ENCODE results near the gene TMEM168. TPM values are rescaled to one million over a fixed set of nuclear protein-coding genes. Genes with fewer than 3 reads are reported as not detected.

The TMEM168 gene
- total RNA-seq, 1 experiment from 2014 or later: 13.9 TPM

GRCh38 chr7:112749775-112750174 lies 40.4 kb downstream of the TMEM168 start:
- Histone ChIP-seq H3K4me1 (ENCODE audit: insufficient read depth, low read length) (no peaks in the 10 kb centered on the region), H3K23ac (ENCODE audit: insufficient read length, low read depth, low read length) (no peak overlapping the region), H2BK12ac (ENCODE audit: insufficient read length, low read depth, low read length) (no peak overlapping the region), H3K79me2 (ENCODE audit: insufficient read depth, low read length) (no peaks in the 10 kb centered on the region), H3K23me2 (ENCODE audit: insufficient read length, low read depth, low read length, poor library complexity, severe bottlenecking) (no peaks in the 10 kb centered on the region), H3K56ac (ENCODE audit: insufficient read length, low read depth, low read length) (no peak overlapping the region), H3T11ph (ENCODE audit: low read length) (no peak overlapping the region), H4K91ac (ENCODE audit: insufficient read length, low read depth, low read length) (no peak overlapping the region), H3K9me3 (ENCODE audit: control insufficient read depth, low read depth, low read length) (no peaks in the 10 kb centered on the region), H3K14ac (ENCODE audit: insufficient read depth, low read length) (no peak overlapping the region), H3K18ac (ENCODE audit: insufficient read length, low read depth, low read length) (no peak overlapping the region), H2AK5ac (ENCODE audit: insufficient read length, low read length) (no peak overlapping the region), H2BK20ac (ENCODE audit: low read depth, low read length, poor library complexity, severe bottlenecking) (no peak overlapping the region), H3K4me2 (ENCODE audit: insufficient read depth, insufficient read length, low read length) (no peak overlapping the region), H2AFZ (ENCODE audit: low read length) (no peak overlapping the region), H4K20me1 (ENCODE audit: control insufficient read depth, insufficient read depth, insufficient read length) (no peaks in the 10 kb centered on the region), H2BK15ac (ENCODE audit: low read depth, low read length) (no peak overlapping the region), H4K5ac (ENCODE audit: insufficient read length, low read depth, low read length) (no peak overlapping the region), H3K4ac (ENCODE audit: low read depth, low read length) (no peak overlapping the region), H3K79me1 (ENCODE audit: insufficient read depth, low read depth, low read length, poor library complexity, severe bottlenecking) (no peaks in the 10 kb centered on the region), H3K9ac (ENCODE audit: extremely low read depth, insufficient read length, low read length) (no peak overlapping the region), H3K27me3 (ENCODE audit: insufficient read depth, low read length) (no peaks in the 10 kb centered on the region), H2BK120ac (ENCODE audit: low read depth, low read length, poor library complexity, severe bottlenecking) (no peak overlapping the region), H2BK5ac (ENCODE audit: insufficient read length, low read length) (no peak overlapping the region), H4K8ac (replicated peaks; ENCODE audit: insufficient read length, low read depth, low read length) (no peak overlapping the region), H3K27ac (ENCODE audit: insufficient read length, low read depth, low read length) (no peak overlapping the region)
- Mint-ChIP-seq H3K36me3 (ENCODE audit: insufficient read depth in 1 of 3, low read depth in 3 of 3) (no peaks in the 10 kb centered on the region), H3K4me3 (no peak overlapping the region), H3K27me3 (ENCODE audit: low read depth) (no peaks in the 10 kb centered on the region), H3K27ac (no peak overlapping the region), H3K9me3 (no peaks in the 10 kb centered on the region; a peak in 1 of 5 replicates), H3K4me1 (peaks cover 2 to 5% of the 10 kb centered on the region in 2 experiments; a peak in 1 of 4 replicates)
- WGBS (ENCODE audit: extremely low coverage, insufficient read length, low lambda C conversion rate): no CpG with 5 or more reads among the region's 2 CpGs
- no peak for DNase-seq
- peak; percentile 57 for TF ChIP-seq CTCF (conservative IDR thresholded peaks at IDR 0.05)
